H9 (cell line): ENCODE measurements around the gene ZNF133. TPM values are rescaled to one million over a fixed set of nuclear protein-coding genes. Genes with fewer than 3 reads are reported as not detected.

Source experiments
- DNase-seq: peaks from one replicate; pipeline ENCODE4 v3.0.0-alpha.2; 2017
- H2AFZ ChIP-seq: one replicate; pipeline ENCODE4 v1.6.1; 2013; ENCODE audit warnings: mild to moderate bottlenecking, low read length, control low read depth, moderate library complexity
- H2AK5ac ChIP-seq: 2 replicates; pipeline ENCODE4 v1.6.1; 2013; ENCODE audit warnings: low read length, control low read depth, mixed read lengths; ENCODE audit not compliant: insufficient read length
- H2BK120ac ChIP-seq: one replicate; pipeline ENCODE4 v1.6.1; 2013; ENCODE audit warnings: low read depth, mild to moderate bottlenecking, low read length, control low read depth, inconsistent platforms; ENCODE audit not compliant: poor library complexity, severe bottlenecking
- H2BK12ac ChIP-seq: 2 replicates; pipeline ENCODE4 v1.6.1; 2013; ENCODE audit warnings: low read length, control low read depth, mixed read lengths, low read depth; ENCODE audit not compliant: insufficient read length
- H2BK15ac ChIP-seq: 2 replicates; pipeline ENCODE4 v1.6.1; 2013; ENCODE audit warnings: low read depth, low read length, control low read depth
- H2BK20ac ChIP-seq: one replicate; pipeline ENCODE4 v1.6.1; 2013; ENCODE audit warnings: low read depth, mild to moderate bottlenecking, low read length, control low read depth, inconsistent platforms; ENCODE audit not compliant: poor library complexity, severe bottlenecking
- H2BK5ac ChIP-seq: 2 replicates; pipeline ENCODE4 v1.6.1; 2013; ENCODE audit warnings: low read length, control low read depth, mixed read lengths; ENCODE audit not compliant: insufficient read length
- H3K14ac ChIP-seq: 2 replicates; pipeline ENCODE4 v1.6.1; 2013; ENCODE audit warnings: low read length, control low read depth; ENCODE audit not compliant: insufficient read depth
- H3K18ac ChIP-seq: 2 replicates; pipeline ENCODE4 v1.6.1; 2013; ENCODE audit warnings: low read depth, mild to moderate bottlenecking, mixed read lengths, low read length, control low read depth; ENCODE audit not compliant: insufficient read length
- H3K23ac ChIP-seq: 2 replicates; pipeline ENCODE4 v1.6.1; 2013; ENCODE audit warnings: low read length, control low read depth, mixed read lengths, low read depth; ENCODE audit not compliant: insufficient read length
- H3K23me2 ChIP-seq: 2 replicates; pipeline ENCODE4 v1.6.1; 2013; ENCODE audit warnings: low read depth, mild to moderate bottlenecking, mixed read lengths, low read length, control low read depth; ENCODE audit not compliant: insufficient read length, poor library complexity, severe bottlenecking
- H3K27ac ChIP-seq: 2 replicates; pipeline ENCODE4 v1.5.1; 2013; ENCODE audit warnings: low read length, control low read depth, mixed read lengths, low read depth; ENCODE audit not compliant: insufficient read length
- H3K27me3 ChIP-seq: 2 replicates; pipeline ENCODE4 v1.6.1; 2013; ENCODE audit warnings: low read length, control low read depth, inconsistent platforms; ENCODE audit not compliant: insufficient read depth
- H3K4ac ChIP-seq: 2 replicates; pipeline ENCODE4 v1.6.1; 2013; ENCODE audit warnings: low read depth, mild to moderate bottlenecking, control low read depth, inconsistent platforms, low read length, moderate library complexity
- H3K4me1 ChIP-seq: 2 replicates; pipeline ENCODE4 v1.6.1; 2013; ENCODE audit warnings: low read length, control low read depth, inconsistent platforms; ENCODE audit not compliant: insufficient read depth
- H3K4me2 ChIP-seq: 2 replicates; pipeline ENCODE4 v1.6.1; 2013; ENCODE audit warnings: low read length, control low read depth, mixed read lengths; ENCODE audit not compliant: insufficient read length, insufficient read depth
- H3K56ac ChIP-seq: 2 replicates; pipeline ENCODE4 v1.6.1; 2013; ENCODE audit warnings: low read depth, mild to moderate bottlenecking, mixed read lengths, low read length, control low read depth; ENCODE audit not compliant: insufficient read length
- H3K79me1 ChIP-seq: 2 replicates; pipeline ENCODE4 v1.6.1; 2013; ENCODE audit warnings: low read depth, mild to moderate bottlenecking, moderate library complexity, low read length, control low read depth, inconsistent platforms; ENCODE audit not compliant: insufficient read depth, poor library complexity, severe bottlenecking
- H3K79me2 ChIP-seq: 2 replicates; pipeline ENCODE4 v1.6.1; 2013; ENCODE audit warnings: low read length, control low read depth, inconsistent platforms; ENCODE audit not compliant: insufficient read depth
- H3K9ac ChIP-seq: 2 replicates; pipeline ENCODE4 v1.6.1; 2013; ENCODE audit warnings: low read length, control low read depth, mixed read lengths; ENCODE audit not compliant: insufficient read length; ENCODE audit errors: extremely low read depth
- H3K9me3 ChIP-seq: one replicate; pipeline ENCODE4 v1.6.1; 2013; ENCODE audit warnings: low read depth, low read length, inconsistent platforms; ENCODE audit not compliant: control insufficient read depth
- H3T11ph ChIP-seq: one replicate; pipeline ENCODE4 v1.6.1; 2013; ENCODE audit warnings: mild to moderate bottlenecking, low read length, control low read depth, inconsistent platforms
- H4K20me1 ChIP-seq: one replicate; pipeline ENCODE4 v1.6.1; 2013; ENCODE audit not compliant: control insufficient read depth, insufficient read length, insufficient read depth
- H4K5ac ChIP-seq: 2 replicates; pipeline ENCODE4 v1.6.1; 2013; ENCODE audit warnings: low read depth, mild to moderate bottlenecking, mixed read lengths, low read length, control low read depth; ENCODE audit not compliant: insufficient read length
- H4K8ac ChIP-seq: replicated peaks from 2 replicates; pipeline ENCODE4 v1.6.1; 2013; ENCODE audit warnings: low read length, control low read depth, mixed read lengths, low read depth; ENCODE audit not compliant: insufficient read length
- H4K91ac ChIP-seq: 2 replicates; pipeline ENCODE4 v1.6.1; 2013; ENCODE audit warnings: low read depth, mild to moderate bottlenecking, moderate library complexity, mixed read lengths, low read length, control low read depth; ENCODE audit not compliant: insufficient read length
- H3K27ac Mint-ChIP-seq, 3 experiments: 2 replicates in 2 of 3; 3 replicates in 1 of 3; pipeline ENCODE4 v1.8.0; 2020 to 2021; ENCODE audit warnings: mixed read lengths in 3 of 3, mild to moderate bottlenecking in 1 of 3, moderate library complexity in 1 of 3
- H3K27me3 Mint-ChIP-seq: 2 replicates; pipeline ENCODE4 v1.8.0; 2021; ENCODE audit warnings: low read depth, mild to moderate bottlenecking, moderate library complexity, mixed read lengths
- H3K36me3 Mint-ChIP-seq, 3 experiments: 2 replicates in 2 of 3; 3 replicates in 1 of 3; pipeline ENCODE4 v1.8.0; 2020 to 2021; ENCODE audit warnings: low read depth in 3 of 3, mixed read lengths in 3 of 3; ENCODE audit not compliant: insufficient read depth in 1 of 3
- H3K4me1 Mint-ChIP-seq, 2 experiments: 2 replicates each; pipeline ENCODE4 v1.8.0; 2020; ENCODE audit warnings: mixed read lengths in 2 of 2
- H3K4me3 Mint-ChIP-seq, 2 experiments: 2 replicates in 1 of 2; 3 replicates in 1 of 2; pipeline ENCODE4 v1.8.0; 2020 to 2021; ENCODE audit warnings: mild to moderate bottlenecking in 2 of 2, mixed read lengths in 2 of 2, moderate library complexity in 1 of 2
- H3K9me3 Mint-ChIP-seq, 2 experiments: 2 replicates in 1 of 2; 3 replicates in 1 of 2; pipeline ENCODE4 v1.8.0; 2020; ENCODE audit warnings: mild to moderate bottlenecking in 2 of 2, mixed read lengths in 2 of 2, moderate library complexity in 1 of 2
- WGBS: extraction: QIAGEN DNeasy Blood & Tissue Kit; methylation state at CpG from one replicate; pipeline ENCODE4 v1.1.7; 2013; ENCODE audit warnings: missing lambda C conversion rate, low lambda C conversion rate, mixed read lengths; ENCODE audit not compliant: insufficient read length; ENCODE audit errors: extremely low coverage; 5-methylcytosine and 5-hydroxymethylcytosine counted together
- total RNA-seq: library from RNA; stranded (reverse); gene quantifications from 2 replicates; pipeline ENCODE4 v1.2.1, GENCODE V29; 2021
- TF ChIP-seq, protein P1 (sequence below): fragments of 200-600 bp; sonication (generic); conservative IDR thresholded peaks from 3 replicates; pipeline ENCODE4 v1.8.0; 2021; ENCODE audit warnings: antibody characterized with exemption, mild to moderate bottlenecking

Gene ZNF133
- total RNA-seq, 1 experiment from 2014 or later = 11.0 TPM

GRCh38 chr20:18312723-18313122 is 24.4 kb downstream of the ZNF133 start:
- no peak overlapping the region for H4K8ac ChIP-seq
- H3K4me2 ChIP-seq = no peak overlapping the region
- no peak overlapping the region for H3K14ac ChIP-seq
- no peak overlapping the region for H3K27ac ChIP-seq
- no peak overlapping the region for H3K23ac ChIP-seq
- no peaks in the 10 kb centered on the region for H3K27me3 ChIP-seq
- no peak overlapping the region for H3T11ph ChIP-seq
- no peak overlapping the region for H2AK5ac ChIP-seq
- H3K4ac ChIP-seq = no peak overlapping the region
- H3K18ac ChIP-seq = no peak overlapping the region
- no peak for DNase-seq
- H3K27ac Mint-ChIP-seq = no peak overlapping the region
- H3K36me3 Mint-ChIP-seq = peaks cover 13 to 34% (median 29%) of the 10 kb centered on the region in 3 experiments
- TF ChIP-seq, protein P1, sequence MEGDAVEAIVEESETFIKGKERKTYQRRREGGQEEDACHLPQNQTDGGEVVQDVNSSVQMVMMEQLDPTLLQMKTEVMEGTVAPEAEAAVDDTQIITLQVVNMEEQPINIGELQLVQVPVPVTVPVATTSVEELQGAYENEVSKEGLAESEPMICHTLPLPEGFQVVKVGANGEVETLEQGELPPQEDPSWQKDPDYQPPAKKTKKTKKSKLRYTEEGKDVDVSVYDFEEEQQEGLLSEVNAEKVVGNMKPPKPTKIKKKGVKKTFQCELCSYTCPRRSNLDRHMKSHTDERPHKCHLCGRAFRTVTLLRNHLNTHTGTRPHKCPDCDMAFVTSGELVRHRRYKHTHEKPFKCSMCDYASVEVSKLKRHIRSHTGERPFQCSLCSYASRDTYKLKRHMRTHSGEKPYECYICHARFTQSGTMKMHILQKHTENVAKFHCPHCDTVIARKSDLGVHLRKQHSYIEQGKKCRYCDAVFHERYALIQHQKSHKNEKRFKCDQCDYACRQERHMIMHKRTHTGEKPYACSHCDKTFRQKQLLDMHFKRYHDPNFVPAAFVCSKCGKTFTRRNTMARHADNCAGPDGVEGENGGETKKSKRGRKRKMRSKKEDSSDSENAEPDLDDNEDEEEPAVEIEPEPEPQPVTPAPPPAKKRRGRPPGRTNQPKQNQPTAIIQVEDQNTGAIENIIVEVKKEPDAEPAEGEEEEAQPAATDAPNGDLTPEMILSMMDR = no peak
- no peaks in the 10 kb centered on the region for H3K27me3 Mint-ChIP-seq
- no peaks in the 10 kb centered on the region for H3K4me1 ChIP-seq
- H3K9me3 Mint-ChIP-seq = no peaks in the 10 kb centered on the region
- no peak overlapping the region for H2BK15ac ChIP-seq
- H3K9ac ChIP-seq = no peak overlapping the region
- H3K9me3 ChIP-seq = no peaks in the 10 kb centered on the region
- H3K79me2 ChIP-seq = no peaks in the 10 kb centered on the region
- no peaks in the 10 kb centered on the region for H3K4me1 Mint-ChIP-seq
- H4K91ac ChIP-seq = no peak overlapping the region
- H3K23me2 ChIP-seq = no peaks in the 10 kb centered on the region
- H4K20me1 ChIP-seq = no peaks in the 10 kb centered on the region
- no peak overlapping the region for H2BK5ac ChIP-seq
- H2BK20ac ChIP-seq = no peak overlapping the region
- H3K4me3 Mint-ChIP-seq = no peak overlapping the region
- H2AFZ ChIP-seq = no peak overlapping the region
- no peaks in the 10 kb centered on the region for H3K79me1 ChIP-seq
- H2BK12ac ChIP-seq = no peak overlapping the region
- no peak overlapping the region for H2BK120ac ChIP-seq
- WGBS = no CpG with 5 or more reads among the region's 9 CpGs
- H4K5ac ChIP-seq = no peak overlapping the region
- H3K56ac ChIP-seq = no peak overlapping the region
